Glutamatergic neuron (in vitro differentiated cells): Measurements from ENCODE around the gene TMEM242. TPM values are rescaled to one million over a fixed set of nuclear protein-coding genes. Genes with fewer than 3 reads are reported as not detected.

ENCODE experiments used
- DNase-seq: peaks from one replicate; pipeline ENCODE4 v3.0.0; 2022
- H3K27ac Mint-ChIP-seq: one replicate; pipeline ENCODE4 v1.8.0; 2020; ENCODE audit warnings: mild to moderate bottlenecking, mixed read lengths, inconsistent platforms; ENCODE audit not compliant: unreplicated experiment
- H3K27me3 Mint-ChIP-seq: one replicate; pipeline ENCODE4 v1.8.0; 2020; ENCODE audit warnings: mild to moderate bottlenecking, moderate library complexity, mixed read lengths, inconsistent platforms; ENCODE audit not compliant: unreplicated experiment
- H3K36me3 Mint-ChIP-seq: one replicate; pipeline ENCODE4 v1.8.0; 2020; ENCODE audit warnings: mild to moderate bottlenecking, mixed read lengths, inconsistent platforms; ENCODE audit not compliant: unreplicated experiment
- H3K4me1 Mint-ChIP-seq: one replicate; pipeline ENCODE4 v1.8.0; 2020; ENCODE audit warnings: mild to moderate bottlenecking, low read depth, mixed read lengths, inconsistent platforms; ENCODE audit not compliant: unreplicated experiment
- H3K4me3 Mint-ChIP-seq: one replicate; pipeline ENCODE4 v1.8.0; 2020; ENCODE audit warnings: mild to moderate bottlenecking, mixed read lengths, inconsistent platforms; ENCODE audit not compliant: unreplicated experiment
- H3K9me3 Mint-ChIP-seq: one replicate; pipeline ENCODE4 v1.8.0; 2020; ENCODE audit warnings: mild to moderate bottlenecking, moderate library complexity, mixed read lengths, inconsistent platforms; ENCODE audit not compliant: unreplicated experiment
- CTCF ChIP-seq: fragments of 200-600 bp; sonication (generic); IDR thresholded peaks from one replicate; pipeline ENCODE4 v1.5.0; 2021; ENCODE audit not compliant: partially characterized antibody, unreplicated experiment
- total RNA-seq: library from RNA; stranded (reverse); fragmentation: NEBNext Ultra II Directional; extraction: Animal tissue kit (Norgen Biotek cat#: 25700); gene quantifications from one replicate; pipeline ENCODE4 v1.2.1, GENCODE V29; 2021; ENCODE audit not compliant: unreplicated experiment

TMEM242 gene
- total RNA-seq, 1 donor from 2014 or later = 19.7 TPM

GRCh38 chr6:157326979-157327378 lies 3.7 kb upstream of the TMEM242 start:
- Mint-ChIP-seq H3K4me1 (no peaks in the 10 kb centered on the region), H3K27ac (no peak overlapping the region), H3K4me3 (no peak overlapping the region), H3K27me3 (peaks cover 11% of the 10 kb centered on the region), H3K36me3 (no peaks in the 10 kb centered on the region), H3K9me3 (peaks cover 6% of the 10 kb centered on the region)
- no peak for DNase-seq
- no peak for TF ChIP-seq CTCF

- no peaks in the 10 kb centered on the region for H3K36me3 Mint-ChIP-seq
- no peak overlapping the region for H3K27ac Mint-ChIP-seq
- H3K4me3 Mint-ChIP-seq = peak overlapping the region; percentile 57
- DNase-seq = no peak
- TF ChIP-seq CTCF = no peak
- peaks cover 6% of the 10 kb centered on the region for H3K9me3 Mint-ChIP-seq
- no peaks in the 10 kb centered on the region for H3K4me1 Mint-ChIP-seq
- peaks cover 11% of the 10 kb centered on the region for H3K27me3 Mint-ChIP-seq
Observed at GRCh38 chr6:157325069-157325805, 1.9 kb upstream of the TMEM242 start.

GRCh38 chr6:157323966-157324300 lies 614 bp upstream of the TMEM242 start:
- Mint-ChIP-seq H3K27ac (peak overlapping the region; percentile 98), H3K9me3 (peaks cover 6% of the 10 kb centered on the region), H3K4me1 (no peaks in the 10 kb centered on the region), H3K27me3 (peaks cover 7% of the 10 kb centered on the region), H3K4me3 (peak overlapping the region; percentile 99), H3K36me3 (no peaks in the 10 kb centered on the region)
- DNase-seq = peak; percentile 81
- TF ChIP-seq CTCF = no peak

- peak overlapping the region; percentile 98 for H3K27ac Mint-ChIP-seq
- H3K9me3 Mint-ChIP-seq = peaks cover 6% of the 10 kb centered on the region
- DNase-seq = peak; percentile 84
- TF ChIP-seq CTCF = no peak
- H3K4me3 Mint-ChIP-seq = peak overlapping the region; percentile 99
- no peaks in the 10 kb centered on the region for H3K4me1 Mint-ChIP-seq
- H3K27me3 Mint-ChIP-seq = peaks cover 7% of the 10 kb centered on the region
- peaks cover under 1% of the 10 kb centered on the region for H3K36me3 Mint-ChIP-seq
Observed at GRCh38 chr6:157322792-157323254, 496 bp downstream of the TMEM242 start.

- peaks cover 2% of the 10 kb centered on the region for H3K27me3 Mint-ChIP-seq
- H3K36me3 Mint-ChIP-seq = peaks cover 9% of the 10 kb centered on the region
- no peak overlapping the region for H3K27ac Mint-ChIP-seq
- DNase-seq = no peak
- no peak for TF ChIP-seq CTCF
- no peaks in the 10 kb centered on the region for H3K4me1 Mint-ChIP-seq
- H3K9me3 Mint-ChIP-seq = peaks cover 6% of the 10 kb centered on the region
- H3K4me3 Mint-ChIP-seq = no peak overlapping the region
Observed at GRCh38 chr6:157316871-157317814, 6.2 kb downstream of the TMEM242 start.
